ENCODE data around the gene OGDH. TPM values are rescaled to one million over a fixed set of nuclear protein-coding genes. Genes with fewer than 3 reads are reported as not detected.

The OGDH gene
- total RNA-seq, 4 donors from 2014 or later: 74.0 to 160 (median 143) TPM

DNA sequence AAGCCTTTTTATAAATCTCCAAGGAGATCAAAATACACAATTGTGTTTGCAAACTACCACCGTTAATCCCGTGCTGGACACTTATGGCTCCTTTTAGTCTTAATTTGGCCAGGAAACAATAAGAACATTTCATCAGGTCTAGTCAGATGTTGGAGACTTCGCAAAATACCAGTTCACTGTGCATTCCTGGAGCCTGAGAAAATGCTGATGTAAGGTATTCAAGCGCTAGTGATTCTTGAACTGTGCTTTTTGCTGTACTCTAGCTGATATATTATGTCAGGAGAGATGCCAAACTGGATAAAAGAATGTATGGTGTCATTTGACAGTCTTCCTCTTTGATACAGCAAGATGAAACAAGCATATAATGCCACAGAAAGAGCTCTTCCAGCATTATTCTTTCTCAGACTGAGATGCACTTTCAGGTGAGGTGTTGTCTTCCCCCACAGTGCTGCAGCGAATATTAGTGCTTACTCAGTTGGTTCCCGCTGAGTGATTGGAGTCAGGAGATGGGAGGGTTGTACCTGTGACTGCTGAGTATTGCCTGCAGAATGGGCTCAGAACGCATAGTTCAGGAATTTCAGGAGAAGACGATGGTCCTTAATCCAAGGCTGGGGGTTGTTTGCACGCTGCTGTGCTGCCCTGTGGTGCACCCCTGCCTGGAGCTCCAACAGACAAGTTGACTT, 59.2 kb downstream of the OGDH start:
- 70% methylated on average over 2 to 9 of the region's 9 CpGs for WGBS, 2 donors (ENCODE audit: low coverage in 1 of 2)
- Histone ChIP-seq H3K27me3 (no peaks in the 10 kb centered on the region), H3K9me3 (peaks cover 8 to 9% of the 10 kb centered on the region in 2 donors), H3K4me1 (no peaks in the 10 kb centered on the region), H3K4me3 (no peak overlapping the region), H3K36me3 (peaks cover 0 to 30% (median 14%) of the 10 kb centered on the region in 4 donors), H3K27ac (no peak overlapping the region)
- TF ChIP-seq POLR2AphosphoS5 (IDR thresholded peaks at IDR 0.05) (no peak), POLR2A (IDR thresholded peaks at IDR 0.05) (no peak), EP300 (IDR thresholded peaks at IDR 0.05; ENCODE audit: low read depth) (no peak)
- TF ChIP-seq, protein P1, sequence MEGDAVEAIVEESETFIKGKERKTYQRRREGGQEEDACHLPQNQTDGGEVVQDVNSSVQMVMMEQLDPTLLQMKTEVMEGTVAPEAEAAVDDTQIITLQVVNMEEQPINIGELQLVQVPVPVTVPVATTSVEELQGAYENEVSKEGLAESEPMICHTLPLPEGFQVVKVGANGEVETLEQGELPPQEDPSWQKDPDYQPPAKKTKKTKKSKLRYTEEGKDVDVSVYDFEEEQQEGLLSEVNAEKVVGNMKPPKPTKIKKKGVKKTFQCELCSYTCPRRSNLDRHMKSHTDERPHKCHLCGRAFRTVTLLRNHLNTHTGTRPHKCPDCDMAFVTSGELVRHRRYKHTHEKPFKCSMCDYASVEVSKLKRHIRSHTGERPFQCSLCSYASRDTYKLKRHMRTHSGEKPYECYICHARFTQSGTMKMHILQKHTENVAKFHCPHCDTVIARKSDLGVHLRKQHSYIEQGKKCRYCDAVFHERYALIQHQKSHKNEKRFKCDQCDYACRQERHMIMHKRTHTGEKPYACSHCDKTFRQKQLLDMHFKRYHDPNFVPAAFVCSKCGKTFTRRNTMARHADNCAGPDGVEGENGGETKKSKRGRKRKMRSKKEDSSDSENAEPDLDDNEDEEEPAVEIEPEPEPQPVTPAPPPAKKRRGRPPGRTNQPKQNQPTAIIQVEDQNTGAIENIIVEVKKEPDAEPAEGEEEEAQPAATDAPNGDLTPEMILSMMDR (IDR thresholded peaks at IDR 0.05): no peak
- intact Hi-C loops (cut with DNase I; ENCODE audit: low total_unique reads) (no loop called here), in situ Hi-C loops (cut with MboI; ENCODE audit: low pct_ligation_motif_present in 1 of 4, low pct_unique_long_range_greater_than_20kb in 1 of 4, low sequenced_read_pairs in 3 of 4) (no loop called here)
- no peak for DNase-seq

DNA sequence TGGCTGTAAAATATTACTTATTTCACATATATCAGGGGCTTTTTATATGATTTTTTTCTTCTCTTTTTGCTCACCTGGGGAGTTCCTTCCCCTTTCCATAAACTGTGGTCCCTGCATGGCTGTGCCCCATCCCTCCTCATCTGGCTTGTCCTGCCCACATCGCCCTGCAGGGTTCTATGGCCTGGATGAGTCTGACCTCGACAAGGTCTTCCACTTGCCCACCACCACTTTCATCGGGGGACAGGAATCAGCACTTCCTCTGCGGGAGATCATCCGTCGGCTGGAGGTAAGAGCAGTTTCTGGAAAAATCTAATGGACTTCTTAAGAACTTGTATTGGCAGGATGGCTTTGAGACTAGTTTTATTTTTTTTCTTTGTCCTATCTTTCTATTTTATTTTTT, 60.1 kb downstream of the OGDH start:
- intact Hi-C loops (cut with DNase I; ENCODE audit: low total_unique reads): no loop called here
- no peak for TF ChIP-seq POLR2A (IDR thresholded peaks at IDR 0.05)
- TF ChIP-seq, protein P1 (IDR thresholded peaks at IDR 0.05): no peak
- no peak for TF ChIP-seq EP300 (IDR thresholded peaks at IDR 0.05; ENCODE audit: low read depth)
- TF ChIP-seq POLR2AphosphoS5 (IDR thresholded peaks at IDR 0.05): no peak
- Histone ChIP-seq H3K4me1 (no peaks in the 10 kb centered on the region), H3K27ac (no peak overlapping the region), H3K27me3 (no peaks in the 10 kb centered on the region), H3K4me3 (no peak overlapping the region), H3K9me3 (peaks cover under 1% of the 10 kb centered on the region in 2 donors), H3K36me3 (peaks cover 0 to 22% (median 10%) of the 10 kb centered on the region in 4 donors)
- DNase-seq: no peak
- WGBS, 2 donors (ENCODE audit: low coverage in 1 of 2): 90 to 95% methylated on average over 2 to 6 of the region's 6 CpGs
- in situ Hi-C loops (cut with MboI; ENCODE audit: low pct_ligation_motif_present in 1 of 4, low pct_unique_long_range_greater_than_20kb in 1 of 4, low sequenced_read_pairs in 3 of 4): no loop called here

GRCh38 chr7:44667190-44667589, 60.8 kb downstream of the OGDH start:
- H3K27me3 ChIP-seq: no peaks in the 10 kb centered on the region
- no peak for DNase-seq
- intact Hi-C loops (cut with DNase I; ENCODE audit: low total_unique reads): no loop called here
- no peak overlapping the region for H3K4me3 ChIP-seq
- TF ChIP-seq EP300 (IDR thresholded peaks at IDR 0.05; ENCODE audit: low read depth): no peak
- no peak for TF ChIP-seq POLR2A (IDR thresholded peaks at IDR 0.05)
- TF ChIP-seq, protein P1 (IDR thresholded peaks at IDR 0.05): no peak
- no peak for TF ChIP-seq POLR2AphosphoS5 (IDR thresholded peaks at IDR 0.05)
- no peaks in the 10 kb centered on the region for H3K4me1 ChIP-seq
- in situ Hi-C loops (cut with MboI; ENCODE audit: low pct_ligation_motif_present in 1 of 4, low pct_unique_long_range_greater_than_20kb in 1 of 4, low sequenced_read_pairs in 3 of 4): no loop called here
- H3K9me3 ChIP-seq: no peaks in the 10 kb centered on the region
- 42 to 77% methylated on average over 3 of the region's 3 CpGs for WGBS, 2 donors (ENCODE audit: low coverage in 1 of 2)
- H3K36me3 ChIP-seq: peaks cover 0 to 20% (median 9%) of the 10 kb centered on the region in 4 donors
- no peak overlapping the region for H3K27ac ChIP-seq

DNA sequence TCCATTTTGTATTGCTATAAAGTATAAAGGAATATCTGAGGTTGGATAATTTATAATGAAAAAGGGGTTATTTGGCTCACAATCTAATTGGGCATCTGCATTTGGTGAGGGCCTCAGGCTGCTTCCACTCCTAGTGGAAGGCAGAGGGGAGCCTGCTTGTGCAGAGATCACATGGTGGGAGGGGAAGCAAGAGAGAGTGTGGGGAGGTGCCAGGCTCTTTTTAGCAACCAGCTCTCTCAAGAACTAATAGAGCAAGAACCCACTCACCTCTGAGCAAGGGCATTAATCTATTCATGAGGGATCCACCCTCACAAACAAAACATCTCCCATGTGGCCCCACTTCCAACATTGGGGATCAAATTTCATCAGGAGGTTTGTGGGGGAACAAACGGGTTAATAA, 64.6 kb downstream of the OGDH start:
- in situ Hi-C loops (cut with MboI; ENCODE audit: low pct_ligation_motif_present in 1 of 4, low pct_unique_long_range_greater_than_20kb in 1 of 4, low sequenced_read_pairs in 3 of 4): no loop called here
- H3K9me3 ChIP-seq: no peaks in the 10 kb centered on the region

More for the DNA sequence above, 64.6 kb downstream of the OGDH start:
- WGBS, 2 donors (ENCODE audit: low coverage in 1 of 2): 100% methylated on average over 1 of the region's 1 CpG; no CpG with 5 or more reads in 1 of the 2 donors
- Histone ChIP-seq H3K36me3 (peaks cover 0 to 34% (median 19%) of the 10 kb centered on the region in 4 donors), H3K27me3 (no peaks in the 10 kb centered on the region), H3K4me1 (no peaks in the 10 kb centered on the region), H3K27ac (no peak overlapping the region), H3K4me3 (no peak overlapping the region)
- DNase-seq: no peak
- intact Hi-C loops (cut with DNase I; ENCODE audit: low total_unique reads): no loop called here
- TF ChIP-seq, protein P1 (IDR thresholded peaks at IDR 0.05): no peak
- TF ChIP-seq POLR2A (IDR thresholded peaks at IDR 0.05) (no peak), EP300 (IDR thresholded peaks at IDR 0.05; ENCODE audit: low read depth) (no peak), POLR2AphosphoS5 (IDR thresholded peaks at IDR 0.05) (no peak)

All from transverse colon (tissue), 4 donors.